ENCODE results near the gene KCNC1.

- TF ChIP-seq CTCF (IDR thresholded peaks at IDR 0.05) (no peak), EP300 (IDR thresholded peaks at IDR 0.05) (no peak), POLR2A (IDR thresholded peaks at IDR 0.05) (no peak)
Observed at GRCh38 chr11:17776212-17776875, 41.8 kb downstream of the KCNC1 start.
